ENCODE measurements around the gene HIVEP3. TPM values are rescaled to one million over a fixed set of nuclear protein-coding genes. Genes with fewer than 3 reads are reported as not detected.
"Not testable (repeated sequence)": the region's sequence is repeated elsewhere in the genome, so short reads cannot be mapped to it uniquely, and the experiment has no call there.

Gene HIVEP3
- total RNA-seq, 2 donors from 2014 or later: 17.9 to 32.0 TPM

GRCh38 chr1:41560496-41560895 lies 358.2 kb downstream of the HIVEP3 start:
- Mint-ChIP-seq H3K4me1 (ENCODE audit: low read depth in 2 of 2) (peaks cover 5 to 8% of the 10 kb centered on the region in 2 donors), H3K27me3 (no peaks in the 10 kb centered on the region), H3K9me3 (peaks cover 3% of the 10 kb centered on the region), H3K36me3 (no peaks in the 10 kb centered on the region), H3K4me3 (no peak overlapping the region), H3K27ac (no peak overlapping the region)
- no peak for ATAC-seq
- no peak for DNase-seq (ENCODE audit: low spot score)

DNA sequence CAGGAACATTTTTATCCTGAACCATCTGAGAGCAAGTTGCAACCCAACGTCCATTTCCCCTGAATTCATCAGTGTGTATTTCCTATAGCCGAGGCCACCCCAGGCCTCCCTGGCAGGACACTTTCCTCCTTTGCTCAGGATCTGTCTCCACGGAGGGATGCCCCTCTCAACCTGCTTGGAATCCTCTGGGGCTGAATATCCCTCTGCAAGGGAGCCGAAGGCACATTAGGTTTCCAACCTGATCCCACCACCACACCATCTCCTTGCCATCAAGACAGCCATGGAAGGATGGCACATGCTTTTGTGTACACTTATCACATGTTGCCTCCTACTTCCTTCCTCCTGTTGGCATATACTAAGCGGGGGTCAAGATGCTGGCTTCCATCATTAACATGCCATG lies 359.4 kb downstream of the HIVEP3 start:
- ATAC-seq (no peak), DNase-seq (ENCODE audit: low spot score) (no peak)
- H3K27me3 Mint-ChIP-seq: no peaks in the 10 kb centered on the region
- no peak overlapping the region for H3K27ac Mint-ChIP-seq
- no peak overlapping the region for H3K4me3 Mint-ChIP-seq
- peaks cover 4% of the 10 kb centered on the region for H3K9me3 Mint-ChIP-seq
- H3K36me3 Mint-ChIP-seq: peaks cover under 1% of the 10 kb centered on the region
- H3K4me1 Mint-ChIP-seq (ENCODE audit: low read depth in 2 of 2): no peaks in the 10 kb centered on the region

DNA sequence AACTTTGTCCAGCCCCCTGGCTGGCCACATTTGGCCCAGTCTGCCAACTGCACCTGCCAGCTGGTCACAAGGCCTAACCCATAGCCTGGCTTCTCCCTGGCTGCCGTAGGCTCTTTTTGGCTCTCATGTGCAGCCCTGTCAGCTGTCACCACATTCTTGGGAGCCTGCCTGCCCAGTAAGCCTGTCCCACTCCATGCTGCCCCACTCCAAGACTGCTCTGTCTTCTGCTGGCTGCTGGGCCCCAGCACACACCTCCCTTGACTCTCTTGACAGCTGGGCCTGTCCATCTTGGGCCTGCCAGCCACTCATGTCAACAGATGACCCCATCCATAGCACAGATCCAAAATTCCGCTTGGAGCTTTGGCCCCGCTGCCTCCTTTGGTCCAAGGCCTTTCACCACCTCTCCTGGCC lies 360.0 kb downstream of the HIVEP3 start:
- no peak for ATAC-seq
- Mint-ChIP-seq H3K36me3 (peaks cover 6% of the 10 kb centered on the region), H3K27me3 (no peaks in the 10 kb centered on the region), H3K4me3 (no peak overlapping the region), H3K4me1 (ENCODE audit: low read depth in 2 of 2) (peaks cover 0 to 2% of the 10 kb centered on the region in 2 donors), H3K27ac (no peak overlapping the region), H3K9me3 (peaks cover 9% of the 10 kb centered on the region)
- DNase-seq (ENCODE audit: low spot score): no peak

GRCh38 chr1:41557751-41558455 lies 360.8 kb downstream of the HIVEP3 start:
- DNase-seq (ENCODE audit: low spot score) (no peak), ATAC-seq (no peak)
- Mint-ChIP-seq H3K4me1 (ENCODE audit: low read depth in 2 of 2) (peaks cover 0 to 2% of the 10 kb centered on the region in 2 donors), H3K4me3 (no peak overlapping the region), H3K27me3 (no peaks in the 10 kb centered on the region), H3K9me3 (peaks cover 10% of the 10 kb centered on the region), H3K27ac (no peak overlapping the region), H3K36me3 (peaks cover 6% of the 10 kb centered on the region)

GRCh38 chr1:41554746-41555145 lies 364.0 kb downstream of the HIVEP3 start:
- peaks cover 13% of the 10 kb centered on the region for H3K9me3 Mint-ChIP-seq
- H3K4me1 Mint-ChIP-seq (ENCODE audit: low read depth in 2 of 2); ATAC-seq; H3K4me3 Mint-ChIP-seq; DNase-seq (ENCODE audit: low spot score); H3K27me3 Mint-ChIP-seq; H3K27ac Mint-ChIP-seq; H3K36me3 Mint-ChIP-seq: not testable (repeated sequence)

GRCh38 chr1:41547781-41548560 lies 370.8 kb downstream of the HIVEP3 start:
- H3K4me1 Mint-ChIP-seq (ENCODE audit: low read depth in 2 of 2): peaks cover 0 to 19% of the 10 kb centered on the region in 2 donors
- ATAC-seq (no peak), DNase-seq (ENCODE audit: low spot score) (no peak)
- no peak overlapping the region for H3K27ac Mint-ChIP-seq
- H3K4me3 Mint-ChIP-seq: no peak overlapping the region
- no peaks in the 10 kb centered on the region for H3K36me3 Mint-ChIP-seq
- no peaks in the 10 kb centered on the region for H3K27me3 Mint-ChIP-seq
- H3K9me3 Mint-ChIP-seq: peaks cover 4% of the 10 kb centered on the region

GRCh38 chr1:41547336-41547735 lies 371.4 kb downstream of the HIVEP3 start:
- Mint-ChIP-seq H3K27ac (no peak overlapping the region), H3K36me3 (peaks cover 4% of the 10 kb centered on the region), H3K4me1 (ENCODE audit: low read depth in 2 of 2) (peaks cover 3 to 19% of the 10 kb centered on the region in 2 donors), H3K9me3 (peaks cover 4% of the 10 kb centered on the region), H3K4me3 (no peak overlapping the region), H3K27me3 (no peaks in the 10 kb centered on the region)
- DNase-seq (ENCODE audit: low spot score) (no peak), ATAC-seq (no peak)

DNA sequence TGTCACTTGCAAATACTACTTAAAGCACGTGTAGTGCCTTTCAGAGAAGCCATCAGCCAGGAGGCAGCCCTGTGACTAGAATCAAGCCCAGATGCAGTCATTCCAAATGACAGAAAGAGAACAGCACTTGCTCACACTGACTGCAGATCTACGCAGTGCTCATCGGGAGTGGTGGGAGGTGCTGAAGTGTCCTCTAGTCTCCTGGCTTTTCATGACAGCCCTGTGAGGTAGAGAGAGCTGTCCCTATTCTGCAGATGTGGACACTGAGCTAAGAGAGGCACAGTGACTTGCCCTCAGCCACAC lies 371.9 kb downstream of the HIVEP3 start:
- Mint-ChIP-seq H3K36me3 (peaks cover 7% of the 10 kb centered on the region), H3K27ac (no peak overlapping the region), H3K27me3 (no peaks in the 10 kb centered on the region), H3K4me1 (ENCODE audit: low read depth in 2 of 2) (peaks cover 6 to 21% of the 10 kb centered on the region in 2 donors), H3K9me3 (peaks cover 2% of the 10 kb centered on the region), H3K4me3 (no peak overlapping the region)
- no peak for ATAC-seq
- no peak for DNase-seq (ENCODE audit: low spot score)

GRCh38 chr1:41545996-41546832 lies 372.5 kb downstream of the HIVEP3 start:
- peaks cover 10 to 25% of the 10 kb centered on the region in 2 donors for H3K4me1 Mint-ChIP-seq (ENCODE audit: low read depth in 2 of 2)
- no peaks in the 10 kb centered on the region for H3K9me3 Mint-ChIP-seq
- DNase-seq (ENCODE audit: low spot score) (no peak), ATAC-seq (no peak)
- peaks cover 7% of the 10 kb centered on the region for H3K36me3 Mint-ChIP-seq
- H3K27me3 Mint-ChIP-seq: no peaks in the 10 kb centered on the region
- no peak overlapping the region for H3K27ac Mint-ChIP-seq
- no peak overlapping the region for H3K4me3 Mint-ChIP-seq

DNA sequence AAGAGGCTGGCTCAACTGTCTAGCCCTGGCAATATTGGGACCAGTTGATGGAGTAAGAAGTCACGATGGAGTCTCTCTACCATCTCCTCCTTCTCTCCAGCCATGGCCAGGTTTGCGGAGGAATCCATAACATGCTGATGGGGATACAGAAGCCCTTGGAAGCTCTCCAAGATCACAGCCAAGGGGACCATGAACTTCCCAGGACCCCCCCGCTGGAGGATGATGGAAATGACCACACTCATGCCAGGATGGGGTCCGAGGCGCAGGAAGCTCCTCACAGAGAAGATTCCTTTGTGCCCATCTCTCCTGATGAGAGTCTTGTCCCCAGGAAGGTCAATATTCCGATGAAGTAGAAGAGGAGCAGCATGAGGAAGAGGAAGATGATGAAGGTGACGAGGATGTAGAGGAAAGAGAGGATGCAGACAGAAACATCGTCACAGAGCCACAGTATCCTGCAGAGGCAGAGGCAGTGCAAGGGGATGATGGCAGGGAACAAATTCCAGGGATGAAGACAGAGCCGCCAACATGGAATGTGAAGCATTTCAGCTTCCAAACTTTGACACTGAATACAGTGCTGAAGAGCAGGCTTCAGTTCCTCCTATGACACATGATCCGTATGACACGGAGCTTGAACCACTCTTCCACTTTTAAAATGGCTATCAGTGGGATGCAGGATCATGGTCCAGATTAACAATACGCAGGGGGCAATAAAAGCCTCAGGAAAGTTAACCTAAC lies 376.4 kb downstream of the HIVEP3 start:
- no peak overlapping the region for H3K4me3 Mint-ChIP-seq
- no peak for ATAC-seq
- no peaks in the 10 kb centered on the region for H3K9me3 Mint-ChIP-seq
- DNase-seq (ENCODE audit: low spot score): no peak
- H3K36me3 Mint-ChIP-seq: peaks cover 7% of the 10 kb centered on the region
- no peaks in the 10 kb centered on the region for H3K27me3 Mint-ChIP-seq
- no peak overlapping the region for H3K27ac Mint-ChIP-seq
- H3K4me1 Mint-ChIP-seq (ENCODE audit: low read depth in 2 of 2): peaks cover 12 to 29% of the 10 kb centered on the region in 2 donors

DNA sequence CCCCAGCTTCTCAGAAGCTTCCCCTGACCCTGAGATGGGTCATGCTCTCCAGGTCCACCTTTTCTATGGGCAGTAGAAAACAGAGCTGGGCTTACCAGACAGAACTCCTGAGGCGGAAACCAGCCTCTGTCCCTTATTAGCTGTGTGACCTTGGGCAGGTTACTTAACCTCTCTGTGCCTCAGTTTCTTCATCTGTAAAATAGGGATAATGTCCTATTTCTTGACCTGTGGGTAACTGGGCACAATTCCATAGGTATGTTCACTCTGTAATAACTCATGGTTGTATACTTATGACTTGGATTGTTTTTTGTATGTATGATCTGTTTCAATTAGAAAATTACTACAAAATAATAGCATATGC lies 377.1 kb downstream of the HIVEP3 start:
- H3K27me3 Mint-ChIP-seq: no peaks in the 10 kb centered on the region
- no peak overlapping the region for H3K4me3 Mint-ChIP-seq
- H3K9me3 Mint-ChIP-seq: no peaks in the 10 kb centered on the region
- DNase-seq (ENCODE audit: low spot score): no peak
- H3K27ac Mint-ChIP-seq: no peak overlapping the region
- peaks cover 12 to 24% of the 10 kb centered on the region in 2 donors for H3K4me1 Mint-ChIP-seq (ENCODE audit: low read depth in 2 of 2)
- ATAC-seq: no peak
- peaks cover 7% of the 10 kb centered on the region for H3K36me3 Mint-ChIP-seq

- H3K27ac Mint-ChIP-seq: peak overlapping the region in 1 of 2 donors; percentile 9
- no peak overlapping the region for H3K4me3 Mint-ChIP-seq
- peaks cover 12 to 23% of the 10 kb centered on the region in 2 donors for H3K4me1 Mint-ChIP-seq (ENCODE audit: low read depth in 2 of 2)
- peaks cover 7% of the 10 kb centered on the region for H3K36me3 Mint-ChIP-seq
- no peaks in the 10 kb centered on the region for H3K9me3 Mint-ChIP-seq
- DNase-seq (ENCODE audit: low spot score) (no peak), ATAC-seq (no peak)
- no peaks in the 10 kb centered on the region for H3K27me3 Mint-ChIP-seq
These were observed 377.7 kb downstream of the HIVEP3 start for GRCh38 chr1:41540886-41541591.

GRCh38 chr1:41539999-41540398 lies 378.7 kb downstream of the HIVEP3 start:
- Mint-ChIP-seq H3K4me1 (ENCODE audit: low read depth in 2 of 2) (peaks cover 12 to 23% of the 10 kb centered on the region in 2 donors), H3K36me3 (peaks cover 7% of the 10 kb centered on the region), H3K27me3 (no peaks in the 10 kb centered on the region), H3K4me3 (no peak overlapping the region), H3K27ac (peak overlapping the region in 1 of 2 donors; percentile 9), H3K9me3 (no peaks in the 10 kb centered on the region)
- ATAC-seq (no peak), DNase-seq (ENCODE audit: low spot score) (no peak)
